ENCODE data around the gene CARS1.

CARS1 gene

GRCh38 chr11:3058753-3059664, 1.8 kb upstream of the CARS1 start:
- no peak overlapping the region for H3K4me3 ChIP-seq (IDR thresholded peaks at IDR 0.05; ENCODE audit: insufficient read depth, low read depth, low read length)
- H3K9ac ChIP-seq, result no peak overlapping the region
- no peak overlapping the region for H3K27ac ChIP-seq
- TF ChIP-seq CTCF (conservative IDR thresholded peaks at IDR 0.05; ENCODE audit: low read depth, low read length), result no peak
- no peak overlapping the region for H3K4me2 ChIP-seq
- H3K4me1 ChIP-seq (ENCODE audit: low read depth, poor library complexity, severe bottlenecking), result peaks cover 13% of the 10 kb centered on the region
- no peaks in the 10 kb centered on the region for H4K20me1 ChIP-seq (ENCODE audit: insufficient read depth)
- no peaks in the 10 kb centered on the region for H3K27me3 ChIP-seq (ENCODE audit: insufficient read depth, low read depth)
- no peaks in the 10 kb centered on the region for H3K36me3 ChIP-seq (ENCODE audit: insufficient read depth)
- peaks cover 30% of the 10 kb centered on the region for H3K79me2 ChIP-seq (ENCODE audit: insufficient read depth, low read depth)
- no peak overlapping the region for H2AFZ ChIP-seq (ENCODE audit: low read depth)

GRCh38 chr11:3056296-3057068, 741 bp downstream of the CARS1 start:
- peak overlapping the region; percentile 80 for H3K9ac ChIP-seq
- H2AFZ ChIP-seq (ENCODE audit: low read depth), result no peak overlapping the region
- no peak for TF ChIP-seq CTCF (conservative IDR thresholded peaks at IDR 0.05; ENCODE audit: low read depth, low read length)
- H4K20me1 ChIP-seq (ENCODE audit: insufficient read depth), result no peaks in the 10 kb centered on the region
- peak overlapping the region; percentile 91 for H3K4me2 ChIP-seq
- H3K4me1 ChIP-seq (ENCODE audit: low read depth, poor library complexity, severe bottlenecking), result peaks cover 28% of the 10 kb centered on the region
- no peak overlapping the region for H3K4me3 ChIP-seq (IDR thresholded peaks at IDR 0.05; ENCODE audit: insufficient read depth, low read depth, low read length)
- peak overlapping the region; percentile 62; the same call in 1 of the 2 replicates for H3K27ac ChIP-seq
- H3K27me3 ChIP-seq (ENCODE audit: insufficient read depth, low read depth), result no peaks in the 10 kb centered on the region
- no peaks in the 10 kb centered on the region for H3K36me3 ChIP-seq (ENCODE audit: insufficient read depth)
- peaks cover 52% of the 10 kb centered on the region for H3K79me2 ChIP-seq (ENCODE audit: insufficient read depth, low read depth)

- Histone ChIP-seq H3K27me3 (ENCODE audit: insufficient read depth, low read depth) (no peaks in the 10 kb centered on the region), H4K20me1 (ENCODE audit: insufficient read depth) (no peaks in the 10 kb centered on the region), H3K79me2 (ENCODE audit: insufficient read depth, low read depth) (peaks cover 58% of the 10 kb centered on the region), H3K36me3 (ENCODE audit: insufficient read depth) (no peaks in the 10 kb centered on the region), H3K4me2 (peak overlapping the region; percentile 91), H3K9ac (no peak overlapping the region; the same call in 1 of the 2 replicates), H3K4me3 (IDR thresholded peaks at IDR 0.05; ENCODE audit: insufficient read depth, low read depth, low read length) (no peak overlapping the region), H2AFZ (ENCODE audit: low read depth) (no peak overlapping the region), H3K4me1 (ENCODE audit: low read depth, poor library complexity, severe bottlenecking) (peaks cover 34% of the 10 kb centered on the region), H3K27ac (no peak overlapping the region)
- no peak for TF ChIP-seq CTCF (conservative IDR thresholded peaks at IDR 0.05; ENCODE audit: low read depth, low read length)
Measured at GRCh38 chr11:3055891-3056290, 1.3 kb downstream of the CARS1 start.

- H2AFZ ChIP-seq (ENCODE audit: low read depth), result no peak overlapping the region
- no peak overlapping the region for H3K4me2 ChIP-seq
- H3K4me1 ChIP-seq (ENCODE audit: low read depth, poor library complexity, severe bottlenecking), result peaks cover 65% of the 10 kb centered on the region
- H3K27ac ChIP-seq, result no peak overlapping the region
- no peak overlapping the region for H3K4me3 ChIP-seq (IDR thresholded peaks at IDR 0.05; ENCODE audit: insufficient read depth, low read depth, low read length)
- H3K9ac ChIP-seq, result no peak overlapping the region
- no peak for TF ChIP-seq CTCF (conservative IDR thresholded peaks at IDR 0.05; ENCODE audit: low read depth, low read length)
- no peaks in the 10 kb centered on the region for H3K36me3 ChIP-seq (ENCODE audit: insufficient read depth)
- H4K20me1 ChIP-seq (ENCODE audit: insufficient read depth), result no peaks in the 10 kb centered on the region
- peaks cover 77% of the 10 kb centered on the region for H3K79me2 ChIP-seq (ENCODE audit: insufficient read depth, low read depth)
- H3K27me3 ChIP-seq (ENCODE audit: insufficient read depth, low read depth), result no peaks in the 10 kb centered on the region
Measured at GRCh38 chr11:3052567-3052966, 4.7 kb downstream of the CARS1 start.
